ENCODE measurements around the gene NRP2.

The NRP2 gene

DNA sequence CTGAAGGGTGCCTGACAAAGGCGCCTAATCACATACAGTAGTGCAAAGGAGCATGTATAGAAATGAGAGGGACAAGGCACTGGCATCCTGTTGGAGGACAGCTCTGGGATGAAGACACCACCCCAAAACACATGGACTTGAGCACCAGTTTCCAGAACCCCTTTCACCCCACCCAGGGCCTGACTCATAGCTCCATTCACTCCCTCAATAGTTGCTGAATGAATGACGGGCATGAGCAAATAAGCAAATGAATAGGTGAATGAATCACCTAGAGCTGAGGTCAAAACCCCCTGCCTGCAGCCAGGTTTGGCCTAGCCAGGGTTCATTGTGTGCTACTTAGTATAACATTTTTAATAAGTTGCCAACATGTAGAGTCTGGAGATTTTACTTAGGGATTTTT lies 66.3 kb downstream of the NRP2 start:
- Histone ChIP-seq H3K4me3 (no peak overlapping the region), H3K27ac (no peak overlapping the region)
- TF ChIP-seq, protein P1, sequence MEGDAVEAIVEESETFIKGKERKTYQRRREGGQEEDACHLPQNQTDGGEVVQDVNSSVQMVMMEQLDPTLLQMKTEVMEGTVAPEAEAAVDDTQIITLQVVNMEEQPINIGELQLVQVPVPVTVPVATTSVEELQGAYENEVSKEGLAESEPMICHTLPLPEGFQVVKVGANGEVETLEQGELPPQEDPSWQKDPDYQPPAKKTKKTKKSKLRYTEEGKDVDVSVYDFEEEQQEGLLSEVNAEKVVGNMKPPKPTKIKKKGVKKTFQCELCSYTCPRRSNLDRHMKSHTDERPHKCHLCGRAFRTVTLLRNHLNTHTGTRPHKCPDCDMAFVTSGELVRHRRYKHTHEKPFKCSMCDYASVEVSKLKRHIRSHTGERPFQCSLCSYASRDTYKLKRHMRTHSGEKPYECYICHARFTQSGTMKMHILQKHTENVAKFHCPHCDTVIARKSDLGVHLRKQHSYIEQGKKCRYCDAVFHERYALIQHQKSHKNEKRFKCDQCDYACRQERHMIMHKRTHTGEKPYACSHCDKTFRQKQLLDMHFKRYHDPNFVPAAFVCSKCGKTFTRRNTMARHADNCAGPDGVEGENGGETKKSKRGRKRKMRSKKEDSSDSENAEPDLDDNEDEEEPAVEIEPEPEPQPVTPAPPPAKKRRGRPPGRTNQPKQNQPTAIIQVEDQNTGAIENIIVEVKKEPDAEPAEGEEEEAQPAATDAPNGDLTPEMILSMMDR (IDR thresholded peaks at IDR 0.05): no peak
- no peak for DNase-seq (ENCODE audit: low spot score)

DNA sequence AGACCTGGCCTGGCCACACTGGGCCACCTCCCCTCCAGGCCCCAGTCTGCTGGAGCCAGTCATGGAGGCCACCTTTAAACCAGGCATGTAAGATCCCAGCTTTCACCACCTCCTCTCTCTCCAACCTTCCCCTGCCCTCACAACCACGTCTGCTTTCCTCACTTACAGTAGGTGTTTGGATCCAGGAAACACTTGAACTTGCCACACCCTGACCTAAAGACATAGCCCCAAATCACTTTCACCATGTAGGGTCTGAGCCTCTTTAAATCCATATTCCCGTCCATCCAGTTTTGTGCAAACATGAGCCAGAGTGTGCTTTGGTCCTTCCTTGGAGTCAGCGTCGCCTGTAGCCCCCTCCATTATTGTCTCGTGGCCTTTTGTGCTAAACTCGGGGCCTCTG lies 66.8 kb downstream of the NRP2 start:
- DNase-seq (ENCODE audit: low spot score): no peak
- TF ChIP-seq, protein P1 (IDR thresholded peaks at IDR 0.05): no peak

DNA sequence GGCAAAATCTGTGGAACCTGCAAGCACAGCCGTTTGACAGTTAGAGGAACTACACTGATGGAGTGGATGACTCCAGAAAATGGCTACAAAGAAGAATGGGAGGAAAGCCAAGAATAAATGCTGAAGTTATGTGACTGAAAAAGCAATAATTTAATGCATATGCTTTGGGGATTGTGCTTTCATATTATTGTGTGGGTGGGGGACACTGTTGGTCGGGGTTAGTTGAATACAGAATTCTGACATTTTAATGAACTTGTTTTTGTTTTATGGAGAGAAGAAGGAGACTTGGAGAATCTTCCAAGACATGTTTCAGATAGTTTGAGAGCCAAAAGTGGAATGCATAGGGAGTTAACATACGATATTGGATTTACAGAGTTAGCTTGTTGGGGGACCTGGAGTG lies 68.5 kb downstream of the NRP2 start:
- H3K4me3 ChIP-seq: no peak overlapping the region
- no peak overlapping the region for H3K27ac ChIP-seq
- DNase-seq (ENCODE audit: low spot score): no peak
- TF ChIP-seq, protein P1 (IDR thresholded peaks at IDR 0.05): no peak

More for the DNA sequence above, 66.8 kb downstream of the NRP2 start:
- Histone ChIP-seq H3K27ac (no peak overlapping the region), H3K4me3 (no peak overlapping the region)

DNA sequence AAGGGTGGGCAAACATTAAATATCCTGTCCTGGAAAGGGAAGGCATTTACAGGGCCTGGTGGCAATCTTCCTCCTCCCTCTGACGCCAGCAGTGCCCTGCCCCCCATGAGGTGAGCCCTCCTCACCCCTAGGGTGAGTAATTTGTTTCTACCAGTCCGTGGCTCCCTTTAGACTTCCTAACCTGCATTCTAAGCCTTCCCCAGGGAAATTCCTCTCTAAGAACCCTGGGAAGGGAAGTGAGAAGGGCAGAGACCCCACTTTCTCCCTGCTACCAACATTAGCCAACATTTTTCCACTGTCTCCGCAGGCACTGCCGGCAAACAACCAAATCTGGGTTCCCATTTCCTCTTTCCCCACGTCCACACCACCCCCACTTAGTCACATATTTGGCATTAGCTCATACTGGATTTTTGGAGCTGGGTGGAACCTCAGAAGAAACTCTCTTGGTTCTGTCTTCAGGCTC lies 69.3 kb downstream of the NRP2 start:
- H3K27ac ChIP-seq: peak overlapping the region; percentile 66 to 71
- TF ChIP-seq, protein P1 (IDR thresholded peaks at IDR 0.05): no peak
- no peak overlapping the region for H3K4me3 ChIP-seq
- no peak for DNase-seq (ENCODE audit: low spot score)

DNA sequence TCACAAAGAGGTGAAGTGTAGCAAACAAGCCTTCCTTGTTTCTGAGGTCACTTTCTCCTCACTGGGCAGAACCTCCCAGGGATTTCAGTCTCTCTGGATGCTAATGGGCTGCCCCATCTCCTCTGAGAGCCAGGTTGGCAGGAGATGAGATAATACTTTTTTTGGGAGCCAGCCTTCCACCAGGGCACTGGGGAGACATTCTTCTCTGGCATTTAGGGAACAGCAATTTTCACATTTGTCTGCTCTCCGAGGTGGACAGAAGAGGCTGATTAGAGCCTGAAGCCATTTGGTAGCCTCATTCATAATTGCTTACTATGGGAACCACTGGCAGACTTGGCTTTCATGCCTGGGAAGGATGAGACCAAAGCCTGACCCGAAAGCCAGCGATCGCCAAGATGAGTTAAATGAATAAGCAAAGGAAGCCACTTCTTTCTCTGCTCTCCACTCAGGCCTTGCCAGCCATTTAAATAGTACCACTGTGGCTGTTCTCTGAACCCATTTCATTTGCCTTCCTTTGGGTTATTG lies 70.1 kb downstream of the NRP2 start:
- peak overlapping the region; percentile 66 to 71 for H3K27ac ChIP-seq
- no peak for DNase-seq (ENCODE audit: low spot score)
- no peak overlapping the region for H3K4me3 ChIP-seq
- TF ChIP-seq, protein P1 (IDR thresholded peaks at IDR 0.05): no peak

DNA sequence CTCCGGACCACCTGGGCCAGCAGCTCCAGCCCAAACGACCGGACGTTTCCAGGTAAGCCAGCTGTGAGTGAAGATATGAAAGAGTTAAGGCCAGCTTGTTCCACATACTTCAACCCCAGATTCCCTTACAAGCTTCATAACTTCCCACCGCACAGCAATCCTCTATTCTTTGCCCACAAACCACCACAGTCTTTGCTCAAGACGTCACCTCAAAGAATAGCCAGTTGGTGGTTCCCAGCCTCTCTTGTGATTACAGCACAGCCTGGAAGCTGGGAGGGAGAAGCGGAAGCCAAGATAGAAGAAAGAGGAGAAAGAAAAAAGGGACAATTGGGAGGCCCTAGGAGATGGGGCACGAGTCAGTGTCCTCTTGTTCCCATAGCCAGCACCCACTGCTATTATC lies 70.6 kb downstream of the NRP2 start:
- TF ChIP-seq, protein P1 (IDR thresholded peaks at IDR 0.05): no peak
- no peak for DNase-seq (ENCODE audit: low spot score)
- H3K27ac ChIP-seq: peak overlapping the region; percentile 62 to 66
- H3K4me3 ChIP-seq: no peak overlapping the region

DNA sequence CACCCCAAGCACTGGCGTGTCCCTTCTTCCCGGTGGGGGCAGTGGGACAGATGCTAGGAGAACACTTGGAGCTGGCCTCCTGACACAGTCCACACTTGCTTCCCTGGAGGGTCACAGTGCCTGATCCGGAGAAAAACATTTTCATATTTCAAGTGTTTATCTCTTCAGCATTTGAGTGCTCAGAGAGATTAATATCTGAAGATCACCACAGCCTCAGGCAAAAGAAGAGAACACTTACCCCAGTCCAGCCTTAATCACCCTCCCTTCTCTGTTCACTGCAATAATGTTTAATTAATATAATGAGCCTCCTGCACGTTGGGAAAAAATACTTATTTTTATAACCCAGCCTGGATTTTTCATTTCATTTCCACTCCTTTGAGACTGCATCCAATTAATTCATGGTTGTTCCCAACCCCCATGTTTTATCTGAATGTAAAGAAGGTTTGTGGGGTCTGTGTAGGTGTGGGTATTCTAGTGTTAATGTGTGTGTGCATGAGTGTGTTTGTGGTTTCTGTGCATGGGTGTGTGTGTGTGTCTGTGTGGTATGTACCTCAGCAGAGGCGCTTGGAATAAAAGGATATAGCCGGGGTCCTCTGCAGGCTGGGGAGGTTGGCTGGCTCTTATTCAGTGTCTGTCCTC lies 72.1 kb downstream of the NRP2 start:
- TF ChIP-seq, protein P1 (IDR thresholded peaks at IDR 0.05): no peak
- DNase-seq (ENCODE audit: low spot score): no peak
- no peak overlapping the region for H3K4me3 ChIP-seq
- H3K27ac ChIP-seq: peak overlapping the region; percentile 91 to 92
